ENCODE measurements around the gene IKZF2.

- TF ChIP-seq MYC (IDR thresholded peaks at IDR 0.05; ENCODE audit: low read depth, low read length) (no peak), CTCF (IDR thresholded peaks at IDR 0.05; ENCODE audit: low read depth, low read length) (no peak), POLR2A (IDR thresholded peaks at IDR 0.05; ENCODE audit: extremely low read depth, insufficient read length) (no peak), MAX (IDR thresholded peaks at IDR 0.05; ENCODE audit: low read depth, low read length) (no peak)
These were observed 52.8 kb downstream of the IKZF2 start for GRCh38 chr2:213098612-213099011.
